Measurements from ENCODE around the gene NEU1.
"Not testable (repeated sequence)": the region's sequence is repeated elsewhere in the genome, so short reads cannot be mapped to it uniquely, and the experiment has no call there.

NEU1 gene

DNA sequence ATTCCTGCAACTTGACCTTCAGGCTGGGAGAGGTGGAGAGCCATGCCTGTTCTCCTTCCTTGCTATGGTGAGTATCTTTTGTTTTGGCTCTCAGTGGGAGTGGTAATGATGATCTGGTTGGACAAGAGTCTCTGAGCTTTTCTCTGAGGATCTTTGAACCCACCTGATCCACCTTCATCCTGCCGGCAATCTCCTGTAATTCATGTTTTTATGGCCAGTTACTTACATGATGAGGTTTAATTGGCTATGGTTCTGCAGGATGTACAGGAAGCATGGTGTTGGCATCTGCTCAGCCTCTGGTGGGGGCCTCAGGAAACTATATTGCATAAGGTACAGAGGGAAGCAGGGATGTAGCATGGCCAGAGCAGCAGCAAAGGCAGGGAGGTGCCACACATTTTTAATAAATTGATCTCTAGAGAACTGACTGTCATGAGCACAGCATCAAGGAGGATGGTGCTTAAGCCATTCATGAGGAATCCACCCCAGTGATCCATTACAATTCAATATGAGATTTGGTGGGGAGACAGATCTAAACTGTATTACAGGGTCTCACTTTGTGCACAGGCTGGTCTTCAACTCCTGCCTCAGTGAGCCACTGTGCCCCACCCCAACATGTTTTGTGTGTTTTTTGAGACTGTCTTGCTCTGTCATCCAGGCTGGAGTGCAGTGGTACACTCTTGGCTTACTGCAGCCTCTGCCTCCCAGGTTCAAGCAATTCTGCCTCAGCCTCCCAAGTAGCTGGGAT is 25.1 kb downstream of the NEU1 start:
- no peak for DNase-seq

DNA sequence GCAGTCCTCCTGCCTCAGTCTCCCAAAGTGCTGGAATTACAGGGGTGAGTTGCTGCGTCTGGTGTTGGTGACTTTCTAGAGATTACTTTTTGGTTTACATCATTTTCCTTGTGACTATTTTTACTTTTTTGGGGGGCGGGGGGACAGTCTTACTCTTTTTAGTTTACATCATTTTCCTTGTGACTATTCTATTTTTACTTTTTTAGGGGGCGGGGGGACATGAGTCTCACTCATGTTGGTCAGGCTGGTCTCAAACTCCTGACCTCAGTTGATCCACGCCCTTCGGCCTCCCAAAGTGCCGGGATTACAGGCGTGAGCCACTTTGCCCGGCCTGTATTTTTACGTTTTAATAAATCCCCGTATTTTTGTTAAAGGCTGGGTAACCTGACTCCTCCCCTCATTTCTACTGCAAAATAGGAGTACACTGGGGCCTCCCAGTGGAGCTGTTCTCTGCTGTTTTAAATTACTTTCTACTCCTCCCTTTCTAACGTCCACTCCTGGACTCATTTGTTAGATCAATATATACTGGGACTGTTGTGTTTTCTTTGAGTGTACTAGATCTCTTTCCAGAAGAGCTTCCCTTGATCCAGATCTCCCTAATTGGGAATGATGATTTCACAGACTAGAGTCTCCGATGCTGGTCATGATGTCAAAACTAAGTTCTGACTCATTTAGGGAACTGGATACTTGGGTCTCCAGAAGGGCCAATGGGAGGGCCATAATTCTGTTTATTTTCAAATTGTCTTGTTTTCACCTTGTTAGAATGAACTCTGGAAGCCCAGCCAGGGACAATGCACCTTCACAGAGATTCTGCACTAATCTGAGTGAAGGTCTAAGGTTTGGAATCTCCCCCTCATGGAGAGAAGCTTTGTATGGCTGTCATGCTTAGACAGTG is 25.9 kb downstream of the NEU1 start:
- no peak for DNase-seq

DNA sequence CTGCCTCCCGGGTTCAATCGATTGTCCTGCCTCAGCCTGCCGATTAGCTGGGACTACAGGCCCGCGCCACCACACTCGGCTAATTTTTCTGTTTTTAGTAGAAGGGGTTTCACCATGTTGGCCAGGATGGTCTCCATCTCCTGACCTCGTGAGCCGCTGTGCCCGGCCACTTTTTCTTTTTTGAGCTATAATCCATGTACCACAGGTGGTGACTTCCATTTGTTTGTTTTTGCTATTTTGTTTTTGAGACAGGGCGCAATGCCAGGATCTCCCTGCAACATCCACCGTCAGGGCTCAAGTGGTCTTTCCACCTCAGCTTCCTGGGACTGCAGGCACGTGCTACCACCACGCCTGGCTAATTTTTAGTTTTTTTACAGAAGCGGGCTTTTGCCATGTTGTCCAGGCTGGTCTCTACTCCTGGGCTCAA is 26.6 kb downstream of the NEU1 start:
- DNase-seq, result peak; percentile 71

DNA sequence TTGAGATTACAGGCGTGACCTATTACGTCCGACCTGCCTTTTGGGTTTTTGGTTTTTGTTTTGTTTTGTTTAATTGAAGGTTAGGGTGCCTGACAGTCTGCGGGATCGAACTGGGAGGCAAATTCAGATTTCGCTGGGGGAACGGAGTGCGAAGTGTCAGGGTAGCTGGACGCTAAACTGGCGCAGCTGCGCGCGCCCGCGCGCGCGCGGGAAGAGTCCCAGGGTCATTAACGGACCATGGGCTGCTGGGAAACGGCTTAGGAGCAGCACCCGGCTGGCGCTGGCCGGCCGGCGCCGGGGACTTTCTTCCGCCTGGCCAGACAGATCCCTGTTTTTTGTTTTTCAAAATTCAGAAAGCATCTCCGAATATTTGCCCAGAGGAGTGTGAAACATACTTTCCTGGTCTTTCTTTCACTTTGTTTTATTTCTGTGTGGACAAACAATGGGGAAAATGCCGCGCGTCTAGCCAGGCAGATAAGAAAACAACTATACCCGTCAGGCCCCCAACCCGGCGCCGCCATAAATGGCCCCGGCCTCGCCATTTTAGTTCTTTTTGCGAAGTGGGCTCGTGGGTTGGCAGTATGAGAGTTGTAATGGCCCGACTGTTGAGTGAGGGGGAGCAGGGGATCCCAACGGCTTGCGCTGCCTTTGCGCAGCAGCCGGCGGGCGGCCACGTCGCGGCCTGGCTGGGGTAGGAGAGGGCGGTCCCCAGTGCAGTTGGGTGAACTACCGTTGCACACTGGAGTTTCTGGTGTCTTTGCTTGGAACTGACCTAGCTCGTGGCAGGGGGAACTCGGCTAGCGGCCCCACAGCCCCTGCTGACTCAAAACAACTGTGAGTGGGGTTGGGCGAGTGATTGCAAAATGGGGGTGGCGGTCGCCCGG is 28.0 kb downstream of the NEU1 start:
- peak; percentile 95 for DNase-seq

DNA sequence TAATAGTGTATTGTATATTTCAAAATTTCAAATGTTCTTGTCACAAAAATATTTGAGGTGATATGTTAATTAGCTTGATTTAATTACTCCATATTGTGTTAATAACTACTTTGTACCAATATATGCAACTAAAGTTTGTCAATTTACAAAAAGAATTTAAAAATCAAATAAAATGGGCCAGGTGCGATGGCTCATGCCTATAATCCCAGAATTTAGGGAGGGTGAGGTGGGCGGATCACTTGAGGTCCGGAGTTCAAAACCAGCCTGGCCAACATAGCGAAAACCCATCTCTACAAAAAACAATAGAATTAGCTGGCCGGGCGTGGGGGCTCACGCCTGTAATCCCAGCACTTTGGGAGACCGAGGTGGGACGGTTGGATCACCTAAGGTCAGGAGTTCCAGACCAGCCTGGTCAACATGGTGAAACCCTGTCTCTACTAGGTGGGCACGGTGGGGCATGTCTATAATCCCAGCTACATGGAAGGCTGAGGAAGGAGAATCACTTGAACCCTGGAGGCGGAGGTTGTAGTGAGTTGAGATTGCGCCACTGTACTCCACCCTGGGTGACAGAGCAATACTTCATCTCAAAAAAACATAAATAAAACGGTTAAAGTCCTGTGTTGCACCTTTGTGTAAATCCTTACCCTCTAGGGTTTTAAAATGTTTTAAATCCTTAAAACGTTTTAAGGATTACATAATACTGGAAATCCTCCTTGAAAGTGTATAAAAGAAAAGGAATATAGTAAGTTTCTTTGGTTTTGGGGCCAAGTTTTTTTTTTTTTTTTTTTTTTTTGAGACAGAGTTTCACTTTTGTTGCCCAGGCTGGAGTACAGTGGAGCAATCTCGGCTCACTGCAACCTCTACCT is 31.0 kb downstream of the NEU1 start:
- DNase-seq, result no peak

DNA sequence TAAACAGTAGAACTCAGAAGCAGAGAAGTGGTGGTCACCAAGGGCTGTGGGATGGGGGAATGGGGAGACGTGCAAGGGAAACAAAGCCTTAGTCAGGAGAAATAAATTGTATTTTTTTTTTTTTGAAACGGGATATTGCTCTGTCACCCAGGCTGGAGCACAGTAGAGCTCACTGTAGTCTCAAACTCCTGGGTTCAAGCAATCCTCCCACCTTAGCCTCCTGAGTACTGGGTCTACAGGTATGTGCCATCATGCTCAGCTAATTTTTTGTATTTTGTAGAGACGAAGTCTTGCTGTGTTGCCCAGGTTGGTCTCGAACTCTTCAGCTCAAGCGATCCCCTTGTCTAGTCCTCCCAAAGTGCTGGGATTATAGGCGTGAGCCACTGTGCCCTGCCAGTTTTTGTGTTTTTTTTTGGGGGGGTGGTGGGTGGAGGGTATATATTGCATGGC is 31.7 kb downstream of the NEU1 start:
- no peak for DNase-seq

DNA sequence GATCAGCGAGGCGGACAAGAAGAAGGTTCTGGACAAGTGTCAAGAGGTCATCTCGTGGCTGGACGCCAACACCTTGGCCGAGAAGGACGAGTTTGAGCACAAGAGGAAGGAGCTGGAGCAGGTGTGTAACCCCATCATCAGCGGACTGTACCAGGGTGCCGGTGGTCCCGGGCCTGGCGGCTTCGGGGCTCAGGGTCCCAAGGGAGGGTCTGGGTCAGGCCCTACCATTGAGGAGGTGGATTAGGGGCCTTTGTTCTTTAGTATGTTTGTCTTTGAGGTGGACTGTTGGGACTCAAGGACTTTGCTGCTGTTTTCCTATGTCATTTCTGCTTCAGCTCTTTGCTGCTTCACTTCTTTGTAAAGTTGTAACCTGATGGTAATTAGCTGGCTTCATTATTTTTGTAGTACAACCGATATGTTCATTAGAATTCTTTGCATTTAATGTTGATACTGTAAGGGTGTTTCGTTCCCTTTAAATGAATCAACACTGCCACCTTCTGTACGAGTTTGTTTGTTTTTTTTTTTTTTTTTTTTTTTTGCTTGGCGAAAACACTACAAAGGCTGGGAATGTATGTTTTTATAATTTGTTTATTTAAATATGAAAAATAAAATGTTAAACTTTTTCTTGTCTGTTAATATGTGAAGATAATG is 32.9 kb downstream of the NEU1 start:
- no peak for DNase-seq

DNA sequence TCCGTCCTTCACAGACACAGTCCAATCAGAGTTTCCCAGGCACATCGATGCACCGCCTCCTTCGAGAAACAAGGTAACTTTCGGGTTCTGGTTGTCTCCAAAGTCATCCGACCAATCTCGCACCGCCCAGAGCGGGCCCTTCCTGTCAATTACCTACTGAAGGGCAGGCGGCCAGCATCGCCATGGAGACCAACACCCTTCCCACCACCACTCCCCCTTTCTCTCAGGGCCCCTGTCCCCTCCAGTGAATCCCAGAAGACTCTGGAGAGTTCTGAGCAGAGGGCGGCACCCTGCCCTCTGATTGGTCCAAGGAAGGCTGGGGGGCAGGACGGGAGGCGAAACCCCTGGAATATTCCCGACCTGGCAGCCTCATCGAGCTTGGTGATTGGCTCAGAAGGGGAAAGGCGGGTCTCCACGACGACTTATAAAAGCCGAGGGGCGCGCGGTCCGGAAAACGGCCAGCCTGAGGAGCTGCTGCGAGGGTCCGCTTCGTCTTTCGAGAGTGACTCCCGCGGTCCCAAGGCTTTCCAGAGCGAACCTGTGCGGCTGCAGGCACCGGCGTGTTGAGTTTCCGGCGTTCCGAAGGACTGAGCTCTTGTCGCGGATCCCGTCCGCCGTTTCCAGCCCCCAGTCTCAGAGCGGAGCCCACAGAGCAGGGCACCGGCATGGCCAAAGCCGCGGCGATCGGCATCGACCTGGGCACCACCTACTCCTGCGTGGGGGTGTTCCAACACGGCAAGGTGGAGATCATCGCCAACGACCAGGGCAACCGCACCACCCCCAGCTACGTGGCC is 35.1 kb downstream of the NEU1 start, which contains the start of gene HSPA1B:
HSPA1B (plus strand) TSS at position 453 of the 794 bp plus-strand sequence; CDS start at position 666, 213 bp downstream.
- peak; percentile 91 for DNase-seq

DNA sequence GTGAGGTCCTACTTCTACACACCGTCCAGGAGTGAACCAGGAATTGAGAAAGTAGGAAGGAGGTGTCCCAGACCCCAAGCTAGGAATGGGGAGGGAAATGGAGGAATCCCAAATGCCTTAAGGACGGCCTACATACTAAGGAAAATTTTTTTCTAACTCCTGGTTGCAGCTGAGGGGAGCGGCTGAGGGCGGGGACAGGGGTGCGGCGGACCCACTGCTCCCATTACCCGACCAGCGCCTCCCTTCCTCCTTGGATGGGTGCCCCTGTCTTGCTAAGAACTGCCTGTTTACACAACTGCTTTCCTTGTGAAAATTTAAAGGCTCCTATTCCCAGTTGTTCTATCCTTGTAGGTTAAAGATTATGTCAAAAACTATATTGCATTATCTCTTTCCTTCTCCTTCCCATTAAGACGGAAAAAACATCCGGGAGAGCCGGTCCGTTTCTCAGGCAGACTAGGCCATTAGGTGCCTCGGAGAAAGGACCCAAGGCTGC is 35.8 kb downstream of the NEU1 start:
- DNase-seq, result no peak

DNA sequence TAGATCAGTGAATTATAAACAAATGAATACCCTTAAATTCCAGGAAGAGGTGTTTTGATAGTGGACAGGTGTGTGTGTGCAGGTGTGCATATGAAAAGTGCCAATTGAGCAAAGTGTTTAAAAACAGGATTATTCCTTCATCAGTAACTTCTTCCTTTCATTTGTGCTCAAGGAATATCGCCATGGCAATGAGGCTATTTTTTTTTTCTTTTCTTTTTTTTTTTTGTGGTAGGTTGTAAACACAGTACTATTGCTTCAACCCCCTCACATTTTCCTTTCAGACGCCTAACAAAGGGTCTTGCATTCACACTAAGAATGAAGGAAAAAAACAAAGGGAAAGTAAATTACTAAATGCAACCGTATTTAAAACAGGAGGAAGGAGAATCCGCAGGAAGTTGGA is 37.1 kb downstream of the NEU1 start:
- no peak for DNase-seq

DNA sequence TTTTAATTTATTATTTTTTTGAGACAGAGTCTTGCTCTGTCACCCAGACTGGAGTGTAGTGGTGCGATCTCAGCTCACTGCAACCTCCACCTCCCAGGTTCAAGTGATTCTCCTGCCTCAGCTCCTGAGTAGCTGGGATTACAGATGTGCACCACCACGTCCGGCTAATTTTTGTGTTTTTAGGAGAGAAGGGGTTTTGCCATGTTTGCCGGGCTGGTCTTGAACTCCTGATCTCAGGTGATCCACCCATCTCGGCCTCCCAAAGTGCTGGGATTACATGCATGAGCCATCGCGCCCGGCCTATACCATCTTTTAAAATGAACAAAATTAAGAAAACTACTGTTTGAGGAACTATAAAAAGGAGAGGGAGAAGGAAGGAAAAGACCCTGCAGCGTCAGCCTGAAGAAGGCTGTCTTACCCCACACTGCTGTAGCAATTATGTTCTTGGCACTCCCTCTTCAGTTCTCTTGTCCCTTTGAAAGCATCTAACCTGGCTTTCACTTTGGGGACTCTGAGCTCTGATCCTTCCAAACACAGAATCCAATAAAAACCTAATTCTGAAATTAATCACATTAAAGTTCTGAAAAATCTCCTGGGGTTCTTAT is 38.9 kb downstream of the NEU1 start:
- DNase-seq, result not testable (repeated sequence)

DNA sequence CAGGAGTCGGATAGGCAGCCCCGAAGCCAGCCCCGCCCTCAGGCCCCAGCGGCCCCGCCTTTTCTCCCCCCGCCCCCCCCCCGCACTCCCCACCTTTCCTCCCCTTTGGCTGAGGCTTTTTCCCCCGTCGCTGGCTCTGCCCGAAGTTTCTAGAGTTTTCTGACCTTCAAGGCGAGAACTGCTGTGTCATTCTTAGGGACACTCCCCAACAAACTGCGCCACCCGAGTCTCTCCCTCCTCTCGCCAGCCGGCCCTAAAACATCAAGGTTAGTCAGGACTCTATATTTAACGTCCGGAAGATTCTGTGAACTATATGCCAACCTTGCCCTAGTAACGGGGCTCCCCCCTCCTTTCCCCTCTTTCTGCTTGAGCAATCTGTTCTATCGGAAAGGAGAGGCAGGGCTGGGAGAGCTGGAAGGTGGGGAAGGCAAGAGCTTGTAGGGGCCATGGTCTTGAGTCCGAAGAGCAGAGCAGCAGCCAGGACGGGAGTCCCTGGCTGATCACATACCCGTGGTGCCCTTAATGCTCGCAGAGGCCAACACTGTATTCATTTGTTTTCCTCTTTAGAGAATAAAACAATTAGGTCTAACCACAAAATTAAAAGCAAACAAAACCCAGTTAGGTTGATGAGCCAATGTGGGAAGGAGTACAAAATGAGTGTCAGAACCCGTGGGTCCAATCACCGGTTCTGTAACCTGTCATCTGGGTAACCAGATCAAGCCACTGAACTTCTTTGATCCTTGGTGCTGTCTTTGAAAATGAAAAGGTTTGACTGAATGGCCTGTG is 40.4 kb downstream of the NEU1 start:
- peak; percentile 85 for DNase-seq

DNA sequence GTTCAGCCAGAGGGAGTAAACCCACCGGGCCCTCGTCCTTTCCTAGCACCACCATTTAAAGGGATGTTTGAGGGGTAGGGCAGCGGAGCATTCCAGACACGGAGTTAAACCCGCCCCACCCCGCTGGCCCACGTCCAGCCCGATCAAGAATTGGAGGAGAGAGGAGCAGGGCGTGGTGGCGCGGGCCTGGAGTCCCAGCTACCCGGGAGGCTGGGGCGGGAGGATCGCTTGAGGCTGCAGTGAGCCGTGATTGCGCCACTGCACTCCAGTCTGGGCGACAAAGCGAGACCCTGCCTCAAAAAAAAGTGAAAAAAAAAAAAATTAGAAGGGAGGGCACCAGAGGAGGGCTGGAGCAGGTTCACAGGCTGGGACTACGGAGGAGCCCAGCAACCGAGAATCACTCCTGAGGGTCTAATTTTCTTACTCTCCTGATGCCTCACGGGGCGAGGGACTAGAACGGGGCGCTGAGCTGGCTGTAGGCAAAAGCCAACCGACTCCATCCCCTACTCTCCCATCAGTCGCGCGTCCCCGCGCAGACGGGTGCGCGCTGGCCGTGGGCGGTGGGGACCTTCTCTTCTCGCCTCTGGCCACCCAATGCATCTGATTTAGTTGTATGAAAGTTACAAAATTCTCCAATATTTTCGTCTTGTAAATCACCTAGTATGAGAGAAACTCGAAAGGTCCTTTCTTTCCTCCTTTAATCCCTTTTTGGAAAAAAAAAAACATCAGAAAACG is 41.2 kb downstream of the NEU1 start:
- DNase-seq, result peak; percentile 87

DNA sequence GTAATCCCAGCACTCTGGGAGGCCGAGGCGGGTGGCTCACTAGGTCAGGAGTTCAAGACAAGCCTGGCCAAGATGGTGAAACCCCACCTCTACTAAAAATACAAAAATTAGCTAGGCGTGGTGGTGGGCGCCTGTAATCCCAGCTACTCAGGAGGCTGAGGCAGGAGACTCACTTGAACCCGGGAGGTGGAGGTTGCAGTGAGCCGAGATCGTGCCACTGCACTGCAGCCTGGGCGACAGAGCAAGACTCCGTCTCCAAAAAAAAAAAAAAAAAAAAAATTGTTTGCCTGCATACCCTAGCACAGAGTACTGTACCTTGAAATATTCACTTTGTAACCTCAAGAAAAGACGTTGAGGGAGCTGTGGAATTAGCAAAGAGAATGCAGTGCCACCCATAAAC is 42.2 kb downstream of the NEU1 start:
- not testable (repeated sequence) for DNase-seq

DNA sequence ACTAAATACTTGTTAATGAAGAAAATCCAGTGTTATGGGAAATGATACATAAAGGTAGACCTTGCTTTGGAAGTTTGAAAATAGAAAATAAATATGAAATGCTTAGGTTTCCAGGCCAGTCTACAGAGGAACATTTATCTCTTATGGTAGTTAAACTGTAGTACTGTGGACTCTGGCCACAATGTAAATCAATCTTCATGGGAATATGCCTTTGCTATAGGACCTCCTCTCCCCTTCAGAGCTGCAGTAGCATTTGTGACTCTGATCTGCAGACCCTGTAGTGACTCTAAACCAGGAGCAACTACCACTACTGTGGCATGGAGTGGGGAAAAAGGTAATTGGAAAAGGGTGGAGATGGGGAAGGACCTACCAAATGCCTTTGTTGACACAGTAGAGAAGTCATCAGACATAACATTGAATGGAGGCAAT is 42.7 kb downstream of the NEU1 start:
- no peak for DNase-seq

DNA sequence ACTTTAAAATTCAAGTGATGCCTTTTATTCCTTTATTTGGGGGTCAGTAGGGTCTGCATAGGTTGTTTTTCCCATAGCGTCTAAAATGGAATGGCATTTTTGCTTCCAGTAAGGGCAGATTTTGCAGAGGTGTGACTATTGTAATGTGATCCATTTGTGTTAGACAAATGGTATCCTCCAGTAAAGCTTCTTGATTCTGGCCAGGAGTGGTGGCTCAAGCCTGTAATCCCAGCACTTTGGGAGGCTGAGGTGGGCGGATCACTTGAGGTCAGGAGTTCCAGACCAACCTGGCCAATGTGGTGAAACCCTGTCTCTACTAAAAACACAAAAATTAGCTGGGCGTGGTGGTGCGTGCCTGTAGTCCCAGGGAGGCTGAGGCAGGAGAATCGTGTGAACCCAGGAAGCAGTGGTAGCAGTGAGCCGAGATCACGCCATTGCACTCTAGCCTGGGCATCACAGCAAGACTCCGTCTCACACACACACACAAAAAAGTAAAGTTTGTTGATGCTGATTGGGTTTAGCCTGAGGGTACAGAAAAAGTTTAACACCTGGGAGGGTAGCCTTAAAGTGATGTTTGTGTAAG is 44.6 kb downstream of the NEU1 start:
- not testable (repeated sequence) for DNase-seq

DNA sequence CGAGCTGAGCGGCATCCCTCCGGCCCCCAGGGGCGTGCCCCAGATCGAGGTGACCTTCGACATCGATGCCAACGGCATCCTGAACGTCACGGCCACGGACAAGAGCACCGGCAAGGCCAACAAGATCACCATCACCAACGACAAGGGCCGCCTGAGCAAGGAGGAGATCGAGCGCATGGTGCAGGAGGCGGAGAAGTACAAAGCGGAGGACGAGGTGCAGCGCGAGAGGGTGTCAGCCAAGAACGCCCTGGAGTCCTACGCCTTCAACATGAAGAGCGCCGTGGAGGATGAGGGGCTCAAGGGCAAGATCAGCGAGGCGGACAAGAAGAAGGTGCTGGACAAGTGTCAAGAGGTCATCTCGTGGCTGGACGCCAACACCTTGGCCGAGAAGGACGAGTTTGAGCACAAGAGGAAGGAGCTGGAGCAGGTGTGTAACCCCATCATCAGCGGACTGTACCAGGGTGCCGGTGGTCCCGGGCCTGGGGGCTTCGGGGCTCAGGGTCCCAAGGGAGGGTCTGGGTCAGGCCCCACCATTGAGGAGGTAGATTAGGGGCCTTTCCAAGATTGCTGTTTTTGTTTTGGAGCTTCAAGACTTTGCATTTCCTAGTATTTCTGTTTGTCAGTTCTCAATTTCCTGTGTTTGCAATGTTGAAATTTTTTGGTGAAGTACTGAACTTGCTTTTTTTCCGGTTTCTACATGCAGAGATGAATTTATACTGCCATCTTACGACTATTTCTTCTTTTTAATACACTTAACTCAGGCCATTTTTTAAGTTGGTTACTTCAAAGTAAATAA is 45.3 kb downstream of the NEU1 start:
- peak; percentile 70 for DNase-seq
